Chondrocyte (in vitro differentiated cells): ENCODE data around the gene GPR85. TPM values are rescaled to one million over a fixed set of nuclear protein-coding genes. Genes with fewer than 3 reads are reported as not detected.
"Not testable (repeated sequence)": the region's sequence is repeated elsewhere in the genome, so short reads cannot be mapped to it uniquely, and the experiment has no call there.

Source experiments
- DNase-seq: peaks from one replicate; pipeline ENCODE4 v3.0.0; 2021; ENCODE audit warnings: mixed read lengths, low spot score
- H3K27ac Mint-ChIP-seq: one replicate; pipeline ENCODE4 v1.8.0; 2021; ENCODE audit warnings: mild to moderate bottlenecking, moderate library complexity, mixed read lengths; ENCODE audit not compliant: unreplicated experiment
- H3K27me3 Mint-ChIP-seq: 2 replicates; pipeline ENCODE4 v1.8.0; 2021; ENCODE audit warnings: low read depth, mixed read lengths
- H3K36me3 Mint-ChIP-seq: 2 replicates; pipeline ENCODE4 v1.8.0; 2021; ENCODE audit warnings: low read depth, mixed read lengths
- H3K4me1 Mint-ChIP-seq: 2 replicates; pipeline ENCODE4 v1.8.0; 2021; ENCODE audit warnings: low read depth, mild to moderate bottlenecking, mixed read lengths
- H3K4me3 Mint-ChIP-seq: one replicate; pipeline ENCODE4 v1.8.0; 2021; ENCODE audit warnings: mild to moderate bottlenecking, moderate library complexity, mixed read lengths; ENCODE audit not compliant: unreplicated experiment
- H3K9me3 Mint-ChIP-seq: 2 replicates; pipeline ENCODE4 v1.8.0; 2021; ENCODE audit warnings: low read depth, mixed read lengths
- CTCF ChIP-seq: fragments of 200-600 bp; sonication (generic); IDR thresholded peaks from 2 replicates; pipeline ENCODE4 v1.5.0; 2021; ENCODE audit warnings: antibody characterized with exemption, mild to moderate bottlenecking, moderate library complexity
- total RNA-seq: library from RNA; stranded (reverse); gene quantifications from 3 replicates; pipeline ENCODE4 v1.2.1, GENCODE V29; 2021

Gene GPR85
- total RNA-seq, 1 donor from 2014 or later = 0.40 TPM

GRCh38 chr7:113071465-113071864 is 15.2 kb downstream of the GPR85 start:
- no peaks in the 10 kb centered on the region for H3K4me1 Mint-ChIP-seq
- H3K27ac Mint-ChIP-seq = no peak overlapping the region
- H3K4me3 Mint-ChIP-seq = no peak overlapping the region
- no peak for TF ChIP-seq CTCF
- H3K36me3 Mint-ChIP-seq = no peaks in the 10 kb centered on the region
- no peak for DNase-seq
- H3K9me3 Mint-ChIP-seq = no peaks in the 10 kb centered on the region
- H3K27me3 Mint-ChIP-seq = peaks cover 28% of the 10 kb centered on the region

GRCh38 chr7:113062499-113062898 is 24.1 kb downstream of the GPR85 start:
- H3K27me3 Mint-ChIP-seq = peaks cover 27% of the 10 kb centered on the region
- H3K4me3 Mint-ChIP-seq = no peak overlapping the region
- no peaks in the 10 kb centered on the region for H3K9me3 Mint-ChIP-seq
- H3K4me1 Mint-ChIP-seq = no peaks in the 10 kb centered on the region
- H3K27ac Mint-ChIP-seq = no peak overlapping the region
- no peak for DNase-seq
- H3K36me3 Mint-ChIP-seq = no peaks in the 10 kb centered on the region
- no peak for TF ChIP-seq CTCF

- DNase-seq = no peak
- H3K4me3 Mint-ChIP-seq = no peak overlapping the region
- TF ChIP-seq CTCF = no peak
- H3K9me3 Mint-ChIP-seq = no peaks in the 10 kb centered on the region
- peaks cover 21% of the 10 kb centered on the region for H3K27me3 Mint-ChIP-seq
- no peak overlapping the region for H3K27ac Mint-ChIP-seq
- no peaks in the 10 kb centered on the region for H3K36me3 Mint-ChIP-seq
- H3K4me1 Mint-ChIP-seq = no peaks in the 10 kb centered on the region
Measured at GRCh38 chr7:113060100-113060499, 26.5 kb downstream of the GPR85 start.

GRCh38 chr7:113054938-113055337 is 31.7 kb downstream of the GPR85 start:
- Mint-ChIP-seq H3K4me3 (no peak overlapping the region), H3K36me3 (no peaks in the 10 kb centered on the region), H3K27ac (no peak overlapping the region), H3K27me3 (peaks cover 15% of the 10 kb centered on the region), H3K9me3 (peaks cover 20% of the 10 kb centered on the region), H3K4me1 (no peaks in the 10 kb centered on the region)
- no peak for TF ChIP-seq CTCF
- no peak for DNase-seq

GRCh38 chr7:113054272-113054671 is 32.4 kb downstream of the GPR85 start:
- Mint-ChIP-seq H3K27me3 (peaks cover 17% of the 10 kb centered on the region), H3K9me3 (peaks cover 22% of the 10 kb centered on the region)
- DNase-seq, H3K36me3 Mint-ChIP-seq, H3K27ac Mint-ChIP-seq, H3K4me1 Mint-ChIP-seq, H3K4me3 Mint-ChIP-seq: not testable (repeated sequence)

- not testable (repeated sequence) for H3K4me3 Mint-ChIP-seq, DNase-seq, H3K27ac Mint-ChIP-seq, H3K36me3 Mint-ChIP-seq, H3K4me1 Mint-ChIP-seq
- Mint-ChIP-seq H3K27me3 (peaks cover 34% of the 10 kb centered on the region), H3K9me3 (peaks cover 22% of the 10 kb centered on the region)
Measured at GRCh38 chr7:113049221-113049620, 37.4 kb downstream of the GPR85 start.
